GM19023 (cell line): ENCODE results near the gene NKAIN2.

ENCODE experiments used
- ATAC-seq: cut with Tn5 transposase; IDR thresholded peaks from one replicate; pipeline ENCODE4 v1.9.1; 2021; ENCODE audit warnings: mild to moderate bottlenecking, moderate library complexity; ENCODE audit not compliant: unreplicated experiment

NKAIN2 gene

GRCh38 chr6:123803504-123804013 lies at the start of gene NKAIN2:
NKAIN2 (plus strand) TSS chr6:123803865.
- ATAC-seq = peak; percentile 29

GRCh38 chr6:123759472-123759871 lies 44.2 kb upstream of the NKAIN2 start:
- ATAC-seq = no peak

- ATAC-seq = no peak
These were observed 39.8 kb upstream of the NKAIN2 start for GRCh38 chr6:123763904-123764303.

GRCh38 chr6:123764722-123765121 lies 38.9 kb upstream of the NKAIN2 start:
- ATAC-seq = no peak

- no peak for ATAC-seq
These were observed 34.7 kb upstream of the NKAIN2 start for GRCh38 chr6:123768921-123769320.

GRCh38 chr6:123769431-123769830 lies 34.2 kb upstream of the NKAIN2 start:
- ATAC-seq = no peak

- peak; percentile 65 for ATAC-seq
These were observed 33.3 kb upstream of the NKAIN2 start for GRCh38 chr6:123770247-123770949.

- ATAC-seq = no peak
These were observed 32.5 kb upstream of the NKAIN2 start for GRCh38 chr6:123771126-123771525.

- no peak for ATAC-seq
These were observed 26.1 kb upstream of the NKAIN2 start for GRCh38 chr6:123777563-123777962.

GRCh38 chr6:123780021-123780420 lies 23.6 kb upstream of the NKAIN2 start:
- no peak for ATAC-seq

GRCh38 chr6:123784330-123784729 lies 19.3 kb upstream of the NKAIN2 start:
- no peak for ATAC-seq

GRCh38 chr6:123785039-123785438 lies 18.6 kb upstream of the NKAIN2 start:
- no peak for ATAC-seq

- no peak for ATAC-seq
These were observed 15.3 kb upstream of the NKAIN2 start for GRCh38 chr6:123788319-123788718.

GRCh38 chr6:123794190-123794589 lies 9.5 kb upstream of the NKAIN2 start:
- no peak for ATAC-seq

- ATAC-seq = no peak
These were observed 8.9 kb upstream of the NKAIN2 start for GRCh38 chr6:123794799-123795198.

GRCh38 chr6:123801067-123801466 lies 2.6 kb upstream of the NKAIN2 start:
- ATAC-seq = no peak

GRCh38 chr6:123802351-123802696 lies 1.3 kb upstream of the NKAIN2 start:
- peak; percentile 3 for ATAC-seq

GRCh38 chr6:123802697-123803503 lies 765 bp upstream of the NKAIN2 start:
- ATAC-seq = peak; percentile 99

GRCh38 chr6:123804014-123804786 lies 535 bp downstream of the NKAIN2 start:
- ATAC-seq = no peak

- no peak for ATAC-seq
These were observed 1.3 kb downstream of the NKAIN2 start for GRCh38 chr6:123804787-123805540.

GRCh38 chr6:123805921-123806320 lies 2.3 kb downstream of the NKAIN2 start:
- ATAC-seq = no peak
